Measurements from ENCODE around the gene OGFOD2. TPM values are rescaled to one million over a fixed set of nuclear protein-coding genes. Genes with fewer than 3 reads are reported as not detected.

Gene OGFOD2
- total and polyA plus RNA-seq, 2 of the 13 experiments (the other 11 are each of a cell fraction or from before 2014, with no cell fraction given) = 13.2 to 14.6 TPM

DNA sequence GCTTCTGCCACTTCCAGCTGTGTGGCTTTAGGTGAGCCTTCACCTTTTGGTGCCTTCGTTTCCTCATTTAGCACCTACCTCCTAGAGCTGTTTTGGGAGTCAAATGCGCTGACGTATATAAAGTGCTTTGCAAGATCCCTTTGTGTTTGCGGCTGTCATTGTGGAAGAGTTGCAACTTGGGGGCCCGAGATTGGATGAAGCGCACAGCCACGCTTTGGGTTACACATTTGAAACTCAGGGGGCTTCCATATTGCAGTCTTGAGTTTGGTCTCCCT, 4.8 kb downstream of the OGFOD2 start (continued):
- TF ChIP-seq ZNF101 (CRISPR knock-in tag; IDR thresholded peaks at IDR 0.05; ENCODE audit: borderline replicate concordance, low read depth) (no peak), SMAD9 (CRISPR knock-in tag; IDR thresholded peaks at IDR 0.05) (no peak), HOXA9 (CRISPR knock-in tag; IDR thresholded peaks at IDR 0.05; ENCODE audit: borderline replicate concordance) (no peak), ZFP36 (IDR thresholded peaks at IDR 0.05; ENCODE audit: borderline replicate concordance, low read depth, low read length, partially characterized antibody) (no peak), FLYWCH1 (CRISPR knock-in tag; IDR thresholded peaks at IDR 0.05) (no peak), BORCS8-MEF2B (CRISPR knock-in tag; IDR thresholded peaks at IDR 0.05) (no peak), ZSCAN30 (CRISPR knock-in tag; IDR thresholded peaks at IDR 0.05) (no peak), ZMYM4 (CRISPR knock-in tag; IDR thresholded peaks at IDR 0.05) (no peak), PCBP2 (optimal IDR thresholded peaks at IDR 0.05; ENCODE audit: low read depth, low read length, poor library complexity, severe bottlenecking) (no peak), TEAD2 (CRISPR knock-in tag; IDR thresholded peaks at IDR 0.05) (no peak), NFKBIZ (CRISPR knock-in tag; IDR thresholded peaks at IDR 0.05) (no peak), HNRNPLL (IDR thresholded peaks at IDR 0.05; ENCODE audit: low read depth, low read length, poor library complexity, severe bottlenecking) (no peak)
- TF ChIP-seq, protein P1, sequence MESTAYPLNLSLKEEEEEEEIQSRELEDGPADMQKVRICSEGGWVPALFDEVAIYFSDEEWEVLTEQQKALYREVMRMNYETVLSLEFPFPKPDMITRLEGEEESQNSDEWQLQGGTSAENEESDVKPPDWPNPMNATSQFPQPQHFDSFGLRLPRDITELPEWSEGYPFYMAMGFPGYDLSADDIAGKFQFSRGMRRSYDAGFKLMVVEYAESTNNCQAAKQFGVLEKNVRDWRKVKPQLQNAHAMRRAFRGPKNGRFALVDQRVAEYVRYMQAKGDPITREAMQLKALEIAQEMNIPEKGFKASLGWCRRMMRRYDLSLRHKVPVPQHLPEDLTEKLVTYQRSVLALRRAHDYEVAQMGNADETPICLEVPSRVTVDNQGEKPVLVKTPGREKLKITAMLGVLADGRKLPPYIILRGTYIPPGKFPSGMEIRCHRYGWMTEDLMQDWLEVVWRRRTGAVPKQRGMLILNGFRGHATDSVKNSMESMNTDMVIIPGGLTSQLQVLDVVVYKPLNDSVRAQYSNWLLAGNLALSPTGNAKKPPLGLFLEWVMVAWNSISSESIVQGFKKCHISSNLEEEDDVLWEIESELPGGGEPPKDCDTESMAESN (CRISPR knock-in tag; conservative IDR thresholded peaks at IDR 0.05) = no peak
- TF ChIP-seq, protein P2, sequence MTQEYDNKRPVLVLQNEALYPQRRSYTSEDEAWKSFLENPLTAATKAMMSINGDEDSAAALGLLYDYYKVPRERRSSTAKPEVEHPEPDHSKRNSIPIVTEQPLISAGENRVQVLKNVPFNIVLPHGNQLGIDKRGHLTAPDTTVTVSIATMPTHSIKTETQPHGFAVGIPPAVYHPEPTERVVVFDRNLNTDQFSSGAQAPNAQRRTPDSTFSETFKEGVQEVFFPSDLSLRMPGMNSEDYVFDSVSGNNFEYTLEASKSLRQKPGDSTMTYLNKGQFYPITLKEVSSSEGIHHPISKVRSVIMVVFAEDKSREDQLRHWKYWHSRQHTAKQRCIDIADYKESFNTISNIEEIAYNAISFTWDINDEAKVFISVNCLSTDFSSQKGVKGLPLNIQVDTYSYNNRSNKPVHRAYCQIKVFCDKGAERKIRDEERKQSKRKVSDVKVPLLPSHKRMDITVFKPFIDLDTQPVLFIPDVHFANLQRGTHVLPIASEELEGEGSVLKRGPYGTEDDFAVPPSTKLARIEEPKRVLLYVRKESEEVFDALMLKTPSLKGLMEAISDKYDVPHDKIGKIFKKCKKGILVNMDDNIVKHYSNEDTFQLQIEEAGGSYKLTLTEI (CRISPR knock-in tag; conservative IDR thresholded peaks at IDR 0.05) = no peak
- TF ChIP-seq, protein P3, sequence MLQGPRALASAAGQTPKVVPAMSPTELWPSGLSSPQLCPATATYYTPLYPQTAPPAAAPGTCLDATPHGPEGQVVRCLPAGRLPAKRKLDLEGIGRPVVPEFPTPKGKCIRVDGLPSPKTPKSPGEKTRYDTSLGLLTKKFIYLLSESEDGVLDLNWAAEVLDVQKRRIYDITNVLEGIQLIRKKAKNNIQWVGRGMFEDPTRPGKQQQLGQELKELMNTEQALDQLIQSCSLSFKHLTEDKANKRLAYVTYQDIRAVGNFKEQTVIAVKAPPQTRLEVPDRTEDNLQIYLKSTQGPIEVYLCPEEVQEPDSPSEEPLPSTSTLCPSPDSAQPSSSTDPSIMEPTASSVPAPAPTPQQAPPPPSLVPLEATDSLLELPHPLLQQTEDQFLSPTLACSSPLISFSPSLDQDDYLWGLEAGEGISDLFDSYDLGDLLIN (CRISPR knock-in tag; IDR thresholded peaks at IDR 0.05; ENCODE audit: borderline replicate concordance) = no peak
- TF ChIP-seq, protein P4, sequence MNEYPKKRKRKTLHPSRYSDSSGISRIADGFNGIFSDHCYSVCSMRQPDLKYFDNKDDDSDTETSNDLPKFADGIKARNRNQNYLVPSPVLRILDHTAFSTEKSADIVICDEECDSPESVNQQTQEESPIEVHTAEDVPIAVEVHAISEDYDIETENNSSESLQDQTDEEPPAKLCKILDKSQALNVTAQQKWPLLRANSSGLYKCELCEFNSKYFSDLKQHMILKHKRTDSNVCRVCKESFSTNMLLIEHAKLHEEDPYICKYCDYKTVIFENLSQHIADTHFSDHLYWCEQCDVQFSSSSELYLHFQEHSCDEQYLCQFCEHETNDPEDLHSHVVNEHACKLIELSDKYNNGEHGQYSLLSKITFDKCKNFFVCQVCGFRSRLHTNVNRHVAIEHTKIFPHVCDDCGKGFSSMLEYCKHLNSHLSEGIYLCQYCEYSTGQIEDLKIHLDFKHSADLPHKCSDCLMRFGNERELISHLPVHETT (CRISPR knock-in tag; conservative IDR thresholded peaks at IDR 0.05) = no peak
- TF ChIP-seq, protein P5, sequence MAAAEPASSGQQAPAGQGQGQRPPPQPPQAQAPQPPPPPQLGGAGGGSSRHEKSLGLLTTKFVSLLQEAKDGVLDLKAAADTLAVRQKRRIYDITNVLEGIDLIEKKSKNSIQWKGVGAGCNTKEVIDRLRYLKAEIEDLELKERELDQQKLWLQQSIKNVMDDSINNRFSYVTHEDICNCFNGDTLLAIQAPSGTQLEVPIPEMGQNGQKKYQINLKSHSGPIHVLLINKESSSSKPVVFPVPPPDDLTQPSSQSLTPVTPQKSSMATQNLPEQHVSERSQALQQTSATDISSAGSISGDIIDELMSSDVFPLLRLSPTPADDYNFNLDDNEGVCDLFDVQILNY (CRISPR knock-in tag; conservative IDR thresholded peaks at IDR 0.05) = no peak
- TF ChIP-seq, protein P6, sequence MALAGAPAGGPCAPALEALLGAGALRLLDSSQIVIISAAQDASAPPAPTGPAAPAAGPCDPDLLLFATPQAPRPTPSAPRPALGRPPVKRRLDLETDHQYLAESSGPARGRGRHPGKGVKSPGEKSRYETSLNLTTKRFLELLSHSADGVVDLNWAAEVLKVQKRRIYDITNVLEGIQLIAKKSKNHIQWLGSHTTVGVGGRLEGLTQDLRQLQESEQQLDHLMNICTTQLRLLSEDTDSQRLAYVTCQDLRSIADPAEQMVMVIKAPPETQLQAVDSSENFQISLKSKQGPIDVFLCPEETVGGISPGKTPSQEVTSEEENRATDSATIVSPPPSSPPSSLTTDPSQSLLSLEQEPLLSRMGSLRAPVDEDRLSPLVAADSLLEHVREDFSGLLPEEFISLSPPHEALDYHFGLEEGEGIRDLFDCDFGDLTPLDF (CRISPR knock-in tag; IDR thresholded peaks at IDR 0.05) = no peak
- TF ChIP-seq, protein P7, sequence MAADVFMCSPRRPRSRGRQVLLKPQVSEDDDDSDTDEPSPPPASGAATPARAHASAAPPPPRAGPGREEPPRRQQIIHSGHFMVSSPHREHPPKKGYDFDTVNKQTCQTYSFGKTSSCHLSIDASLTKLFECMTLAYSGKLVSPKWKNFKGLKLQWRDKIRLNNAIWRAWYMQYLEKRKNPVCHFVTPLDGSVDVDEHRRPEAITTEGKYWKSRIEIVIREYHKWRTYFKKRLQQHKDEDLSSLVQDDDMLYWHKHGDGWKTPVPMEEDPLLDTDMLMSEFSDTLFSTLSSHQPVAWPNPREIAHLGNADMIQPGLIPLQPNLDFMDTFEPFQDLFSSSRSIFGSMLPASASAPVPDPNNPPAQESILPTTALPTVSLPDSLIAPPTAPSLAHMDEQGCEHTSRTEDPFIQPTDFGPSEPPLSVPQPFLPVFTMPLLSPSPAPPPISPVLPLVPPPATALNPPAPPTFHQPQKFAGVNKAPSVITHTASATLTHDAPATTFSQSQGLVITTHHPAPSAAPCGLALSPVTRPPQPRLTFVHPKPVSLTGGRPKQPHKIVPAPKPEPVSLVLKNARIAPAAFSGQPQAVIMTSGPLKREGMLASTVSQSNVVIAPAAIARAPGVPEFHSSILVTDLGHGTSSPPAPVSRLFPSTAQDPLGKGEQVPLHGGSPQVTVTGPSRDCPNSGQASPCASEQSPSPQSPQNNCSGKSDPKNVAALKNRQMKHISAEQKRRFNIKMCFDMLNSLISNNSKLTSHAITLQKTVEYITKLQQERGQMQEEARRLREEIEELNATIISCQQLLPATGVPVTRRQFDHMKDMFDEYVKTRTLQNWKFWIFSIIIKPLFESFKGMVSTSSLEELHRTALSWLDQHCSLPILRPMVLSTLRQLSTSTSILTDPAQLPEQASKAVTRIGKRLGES (CRISPR knock-in tag; IDR thresholded peaks at IDR 0.05; ENCODE audit: borderline replicate concordance) = no peak

Data from HepG2 (cell line).